ENCODE results near the gene ARHGAP30.
"Not testable (repeated sequence)": the region's sequence is repeated elsewhere in the genome, so short reads cannot be mapped to it uniquely, and the experiment has no call there.

Gene ARHGAP30

GRCh38 chr1:161069731-161070270, at the start of gene ARHGAP30:
Gene ARHGAP30 (minus strand): TSS chr1:161069891. CDS start chr1:161069624, 267 bp downstream.
- DNase-seq, result peak; percentile 65

- peak; percentile 88 for DNase-seq
These were observed 48.3 kb upstream of the ARHGAP30 start, which contains the start of the genes NIT1 and PFDN2 for GRCh38 chr1:161117759-161118581. Gene NIT1 (plus strand): TSS chr1:161118105. CDS start chr1:161118177, 72 bp downstream. Gene PFDN2 (minus strand): TSS chr1:161118037. CDS start chr1:161118026, 11 bp downstream.

- DNase-seq, result not testable (repeated sequence)
These were observed 46.3 kb upstream of the ARHGAP30 start for GRCh38 chr1:161115961-161116360.

GRCh38 chr1:161115132-161115711, 45.5 kb upstream of the ARHGAP30 start:
- DNase-seq, result no peak

GRCh38 chr1:161114556-161114955, 44.9 kb upstream of the ARHGAP30 start:
- no peak for DNase-seq

- no peak for DNase-seq
These were observed 44.2 kb upstream of the ARHGAP30 start for GRCh38 chr1:161113915-161114314.

- DNase-seq, result no peak
These were observed 41.8 kb upstream of the ARHGAP30 start for GRCh38 chr1:161111527-161111926.

GRCh38 chr1:161111117-161111516, 41.4 kb upstream of the ARHGAP30 start:
- DNase-seq, result no peak

GRCh38 chr1:161106431-161106830, 36.7 kb upstream of the ARHGAP30 start:
- DNase-seq, result no peak

GRCh38 chr1:161100556-161100955, 30.9 kb upstream of the ARHGAP30 start:
- no peak for DNase-seq

- no peak for DNase-seq
These were observed 29.6 kb upstream of the ARHGAP30 start for GRCh38 chr1:161099090-161099802.

GRCh38 chr1:161098210-161099068, 28.7 kb upstream of the ARHGAP30 start, which contains the start of gene KLHDC9:
Gene KLHDC9 (plus strand): TSS chr1:161098361. CDS start chr1:161098536, 175 bp downstream.
- DNase-seq, result peak; percentile 57

GRCh38 chr1:161096530-161096929, 26.8 kb upstream of the ARHGAP30 start:
- no peak for DNase-seq

- no peak for DNase-seq
These were observed 26.3 kb upstream of the ARHGAP30 start for GRCh38 chr1:161096015-161096414.

GRCh38 chr1:161095230-161095629, 25.5 kb upstream of the ARHGAP30 start:
- no peak for DNase-seq

GRCh38 chr1:161094481-161094880, 24.8 kb upstream of the ARHGAP30 start:
- DNase-seq, result no peak

- peak; percentile 55 for DNase-seq
These were observed 22.9 kb upstream of the ARHGAP30 start for GRCh38 chr1:161092621-161093028.

- no peak for DNase-seq
These were observed 22.3 kb upstream of the ARHGAP30 start for GRCh38 chr1:161091796-161092507.

- no peak for DNase-seq
These were observed 21.4 kb upstream of the ARHGAP30 start for GRCh38 chr1:161091093-161091492.

- DNase-seq, result no peak
These were observed 20.9 kb upstream of the ARHGAP30 start for GRCh38 chr1:161090617-161091016.

- no peak for DNase-seq
These were observed 20.2 kb upstream of the ARHGAP30 start for GRCh38 chr1:161089938-161090337.
